ENCODE measurements around the gene ZFYVE16.

DNA sequence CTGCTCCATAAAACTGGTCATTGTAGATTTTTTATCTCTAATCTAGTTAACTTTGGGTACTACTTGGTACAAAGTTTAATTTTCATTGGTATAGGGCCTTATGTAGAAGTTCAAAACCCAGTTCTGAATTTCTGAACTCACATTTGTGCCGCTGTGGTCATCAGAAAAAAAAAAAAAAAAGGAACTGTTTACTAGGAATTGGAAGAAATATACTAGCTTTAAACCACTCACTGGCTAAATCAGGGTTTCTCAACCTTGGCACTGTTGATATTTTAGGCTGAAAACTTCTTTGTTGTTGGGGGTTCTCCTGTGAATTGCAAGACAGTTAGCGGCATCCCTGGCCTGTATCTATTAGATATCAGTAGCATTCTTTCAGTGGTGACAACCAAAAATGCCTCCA lies 4.1 kb upstream of the ZFYVE16 start:
- TF ChIP-seq SPEN (CRISPR knock-in tag; IDR thresholded peaks at IDR 0.05; ENCODE audit: low read depth): no peak
- TF ChIP-seq ZHX2 (IDR thresholded peaks at IDR 0.05; ENCODE audit: low read depth): no peak
- no peak for TF ChIP-seq ZHX2 (CRISPR knock-in tag; IDR thresholded peaks at IDR 0.05; ENCODE audit: borderline replicate concordance)
- no peak for TF ChIP-seq TAF1 (CRISPR knock-in tag; IDR thresholded peaks at IDR 0.05)
- TF ChIP-seq TARDBP (CRISPR knock-in tag; IDR thresholded peaks at IDR 0.05): no peak
